ENCODE data around the gene TRIM41. TPM values are rescaled to one million over a fixed set of nuclear protein-coding genes. Genes with fewer than 3 reads are reported as not detected.
A peak's percentile ranks its signal among the peaks of the same experiment; 100 is the strongest.

Gene TRIM41
- total and polyA plus RNA-seq, 2 of the 13 experiments (the other 11 are each of a cell fraction or from before 2014, with no cell fraction given) = 10.2 to 16.7 TPM

- TF ChIP-seq, protein P1, sequence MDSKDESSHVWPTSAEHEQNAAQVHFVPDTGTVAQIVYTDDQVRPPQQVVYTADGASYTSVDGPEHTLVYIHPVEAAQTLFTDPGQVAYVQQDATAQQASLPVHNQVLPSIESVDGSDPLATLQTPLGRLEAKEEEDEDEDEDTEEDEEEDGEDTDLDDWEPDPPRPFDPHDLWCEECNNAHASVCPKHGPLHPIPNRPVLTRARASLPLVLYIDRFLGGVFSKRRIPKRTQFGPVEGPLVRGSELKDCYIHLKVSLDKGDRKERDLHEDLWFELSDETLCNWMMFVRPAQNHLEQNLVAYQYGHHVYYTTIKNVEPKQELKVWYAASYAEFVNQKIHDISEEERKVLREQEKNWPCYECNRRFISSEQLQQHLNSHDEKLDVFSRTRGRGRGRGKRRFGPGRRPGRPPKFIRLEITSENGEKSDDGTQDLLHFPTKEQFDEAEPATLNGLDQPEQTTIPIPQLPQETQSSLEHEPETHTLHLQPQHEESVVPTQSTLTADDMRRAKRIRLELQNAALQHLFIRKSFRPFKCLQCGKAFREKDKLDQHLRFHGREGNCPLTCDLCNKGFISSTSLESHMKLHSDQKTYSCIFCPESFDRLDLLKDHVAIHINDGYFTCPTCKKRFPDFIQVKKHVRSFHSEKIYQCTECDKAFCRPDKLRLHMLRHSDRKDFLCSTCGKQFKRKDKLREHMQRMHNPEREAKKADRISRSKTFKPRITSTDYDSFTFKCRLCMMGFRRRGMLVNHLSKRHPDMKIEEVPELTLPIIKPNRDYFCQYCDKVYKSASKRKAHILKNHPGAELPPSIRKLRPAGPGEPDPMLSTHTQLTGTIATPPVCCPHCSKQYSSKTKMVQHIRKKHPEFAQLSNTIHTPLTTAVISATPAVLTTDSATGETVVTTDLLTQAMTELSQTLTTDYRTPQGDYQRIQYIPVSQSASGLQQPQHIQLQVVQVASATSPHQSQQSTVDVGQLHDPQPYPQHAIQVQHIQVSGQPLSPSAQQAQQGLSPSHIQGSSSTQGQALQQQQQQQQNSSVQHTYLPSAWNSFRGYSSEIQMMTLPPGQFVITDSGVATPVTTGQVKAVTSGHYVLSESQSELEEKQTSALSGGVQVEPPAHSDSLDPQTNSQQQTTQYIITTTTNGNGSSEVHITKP (CRISPR knock-in tag; IDR thresholded peaks at IDR 0.05; ENCODE audit: low read depth) = peak; percentile 83
- TF ChIP-seq NFE2L1 (CRISPR knock-in tag; IDR thresholded peaks at IDR 0.05; ENCODE audit: borderline replicate concordance) (no peak), MBNL3 (CRISPR knock-in tag; conservative IDR thresholded peaks at IDR 0.05) (no peak), SYNCRIP (IDR thresholded peaks at IDR 0.05; ENCODE audit: insufficient read depth, low read depth, low read length) (no peak), MEF2D (CRISPR knock-in tag; IDR thresholded peaks at IDR 0.05) (peak; percentile 75; the same call in 1 of the 2 replicates), YEATS2 (CRISPR knock-in tag; IDR thresholded peaks at IDR 0.05; ENCODE audit: borderline replicate concordance) (peak; percentile 96), WIZ (CRISPR knock-in tag; IDR thresholded peaks at IDR 0.05) (no peak; the same call in 1 of the 2 replicates), KLF12 (CRISPR knock-in tag; IDR thresholded peaks at IDR 0.05; ENCODE audit: borderline replicate concordance) (peak; percentile 67; the same call in 1 of the 2 replicates), ZSCAN29 (CRISPR knock-in tag; conservative IDR thresholded peaks at IDR 0.05) (peak; percentile 99), ZNF776 (CRISPR knock-in tag; IDR thresholded peaks at IDR 0.05) (peak; percentile 85), HNF4A (CRISPR knock-in tag; IDR thresholded peaks at IDR 0.05) (no peak), ZMYM3 (CRISPR knock-in tag; IDR thresholded peaks at IDR 0.05) (no peak)
- TF ChIP-seq, protein P2, sequence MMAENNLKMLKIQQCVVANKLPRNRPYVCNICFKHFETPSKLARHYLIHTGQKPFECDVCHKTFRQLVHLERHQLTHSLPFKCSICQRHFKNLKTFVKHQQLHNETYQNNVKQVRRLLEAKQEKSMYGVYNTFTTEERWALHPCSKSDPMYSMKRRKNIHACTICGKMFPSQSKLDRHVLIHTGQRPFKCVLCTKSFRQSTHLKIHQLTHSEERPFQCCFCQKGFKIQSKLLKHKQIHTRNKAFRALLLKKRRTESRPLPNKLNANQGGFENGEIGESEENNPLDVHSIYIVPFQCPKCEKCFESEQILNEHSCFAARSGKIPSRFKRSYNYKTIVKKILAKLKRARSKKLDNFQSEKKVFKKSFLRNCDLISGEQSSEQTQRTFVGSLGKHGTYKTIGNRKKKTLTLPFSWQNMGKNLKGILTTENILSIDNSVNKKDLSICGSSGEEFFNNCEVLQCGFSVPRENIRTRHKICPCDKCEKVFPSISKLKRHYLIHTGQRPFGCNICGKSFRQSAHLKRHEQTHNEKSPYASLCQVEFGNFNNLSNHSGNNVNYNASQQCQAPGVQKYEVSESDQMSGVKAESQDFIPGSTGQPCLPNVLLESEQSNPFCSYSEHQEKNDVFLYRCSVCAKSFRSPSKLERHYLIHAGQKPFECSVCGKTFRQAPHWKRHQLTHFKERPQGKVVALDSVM (CRISPR knock-in tag; IDR thresholded peaks at IDR 0.05) = 0 out of 2 replicates have a peak, but pooled peaks have one; percentile 37
- TF ChIP-seq, protein P3, sequence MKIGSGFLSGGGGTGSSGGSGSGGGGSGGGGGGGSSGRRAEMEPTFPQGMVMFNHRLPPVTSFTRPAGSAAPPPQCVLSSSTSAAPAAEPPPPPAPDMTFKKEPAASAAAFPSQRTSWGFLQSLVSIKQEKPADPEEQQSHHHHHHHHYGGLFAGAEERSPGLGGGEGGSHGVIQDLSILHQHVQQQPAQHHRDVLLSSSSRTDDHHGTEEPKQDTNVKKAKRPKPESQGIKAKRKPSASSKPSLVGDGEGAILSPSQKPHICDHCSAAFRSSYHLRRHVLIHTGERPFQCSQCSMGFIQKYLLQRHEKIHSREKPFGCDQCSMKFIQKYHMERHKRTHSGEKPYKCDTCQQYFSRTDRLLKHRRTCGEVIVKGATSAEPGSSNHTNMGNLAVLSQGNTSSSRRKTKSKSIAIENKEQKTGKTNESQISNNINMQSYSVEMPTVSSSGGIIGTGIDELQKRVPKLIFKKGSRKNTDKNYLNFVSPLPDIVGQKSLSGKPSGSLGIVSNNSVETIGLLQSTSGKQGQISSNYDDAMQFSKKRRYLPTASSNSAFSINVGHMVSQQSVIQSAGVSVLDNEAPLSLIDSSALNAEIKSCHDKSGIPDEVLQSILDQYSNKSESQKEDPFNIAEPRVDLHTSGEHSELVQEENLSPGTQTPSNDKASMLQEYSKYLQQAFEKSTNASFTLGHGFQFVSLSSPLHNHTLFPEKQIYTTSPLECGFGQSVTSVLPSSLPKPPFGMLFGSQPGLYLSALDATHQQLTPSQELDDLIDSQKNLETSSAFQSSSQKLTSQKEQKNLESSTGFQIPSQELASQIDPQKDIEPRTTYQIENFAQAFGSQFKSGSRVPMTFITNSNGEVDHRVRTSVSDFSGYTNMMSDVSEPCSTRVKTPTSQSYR (CRISPR knock-in tag; IDR thresholded peaks at IDR 0.05; ENCODE audit: borderline replicate concordance) = no peak
- TF ChIP-seq, protein P4, sequence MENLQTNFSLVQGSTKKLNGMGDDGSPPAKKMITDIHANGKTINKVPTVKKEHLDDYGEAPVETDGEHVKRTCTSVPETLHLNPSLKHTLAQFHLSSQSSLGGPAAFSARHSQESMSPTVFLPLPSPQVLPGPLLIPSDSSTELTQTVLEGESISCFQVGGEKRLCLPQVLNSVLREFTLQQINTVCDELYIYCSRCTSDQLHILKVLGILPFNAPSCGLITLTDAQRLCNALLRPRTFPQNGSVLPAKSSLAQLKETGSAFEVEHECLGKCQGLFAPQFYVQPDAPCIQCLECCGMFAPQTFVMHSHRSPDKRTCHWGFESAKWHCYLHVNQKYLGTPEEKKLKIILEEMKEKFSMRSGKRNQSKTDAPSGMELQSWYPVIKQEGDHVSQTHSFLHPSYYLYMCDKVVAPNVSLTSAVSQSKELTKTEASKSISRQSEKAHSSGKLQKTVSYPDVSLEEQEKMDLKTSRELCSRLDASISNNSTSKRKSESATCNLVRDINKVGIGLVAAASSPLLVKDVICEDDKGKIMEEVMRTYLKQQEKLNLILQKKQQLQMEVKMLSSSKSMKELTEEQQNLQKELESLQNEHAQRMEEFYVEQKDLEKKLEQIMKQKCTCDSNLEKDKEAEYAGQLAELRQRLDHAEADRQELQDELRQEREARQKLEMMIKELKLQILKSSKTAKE (CRISPR knock-in tag; IDR thresholded peaks at IDR 0.05; ENCODE audit: borderline replicate concordance) = no peak; the same call in 1 of the 2 replicates
- TF ChIP-seq, protein P5, sequence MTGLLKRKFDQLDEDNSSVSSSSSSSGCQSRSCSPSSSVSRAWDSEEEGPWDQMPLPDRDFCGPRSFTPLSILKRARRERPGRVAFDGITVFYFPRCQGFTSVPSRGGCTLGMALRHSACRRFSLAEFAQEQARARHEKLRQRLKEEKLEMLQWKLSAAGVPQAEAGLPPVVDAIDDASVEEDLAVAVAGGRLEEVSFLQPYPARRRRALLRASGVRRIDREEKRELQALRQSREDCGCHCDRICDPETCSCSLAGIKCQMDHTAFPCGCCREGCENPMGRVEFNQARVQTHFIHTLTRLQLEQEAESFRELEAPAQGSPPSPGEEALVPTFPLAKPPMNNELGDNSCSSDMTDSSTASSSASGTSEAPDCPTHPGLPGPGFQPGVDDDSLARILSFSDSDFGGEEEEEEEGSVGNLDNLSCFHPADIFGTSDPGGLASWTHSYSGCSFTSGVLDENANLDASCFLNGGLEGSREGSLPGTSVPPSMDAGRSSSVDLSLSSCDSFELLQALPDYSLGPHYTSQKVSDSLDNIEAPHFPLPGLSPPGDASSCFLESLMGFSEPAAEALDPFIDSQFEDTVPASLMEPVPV (CRISPR knock-in tag; IDR thresholded peaks at IDR 0.05) = no peak
Observed at GRCh38 chr5:181223058-181223728, at the start of gene TRIM41 (continued).
